RKO (cell line): ENCODE data around the gene SLC47A2.

Source experiments
- DNase-seq: peaks from one replicate; pipeline ENCODE4 v3.0.0-alpha.2; 2016; ENCODE audit warnings: low spot score

Gene SLC47A2

DNA sequence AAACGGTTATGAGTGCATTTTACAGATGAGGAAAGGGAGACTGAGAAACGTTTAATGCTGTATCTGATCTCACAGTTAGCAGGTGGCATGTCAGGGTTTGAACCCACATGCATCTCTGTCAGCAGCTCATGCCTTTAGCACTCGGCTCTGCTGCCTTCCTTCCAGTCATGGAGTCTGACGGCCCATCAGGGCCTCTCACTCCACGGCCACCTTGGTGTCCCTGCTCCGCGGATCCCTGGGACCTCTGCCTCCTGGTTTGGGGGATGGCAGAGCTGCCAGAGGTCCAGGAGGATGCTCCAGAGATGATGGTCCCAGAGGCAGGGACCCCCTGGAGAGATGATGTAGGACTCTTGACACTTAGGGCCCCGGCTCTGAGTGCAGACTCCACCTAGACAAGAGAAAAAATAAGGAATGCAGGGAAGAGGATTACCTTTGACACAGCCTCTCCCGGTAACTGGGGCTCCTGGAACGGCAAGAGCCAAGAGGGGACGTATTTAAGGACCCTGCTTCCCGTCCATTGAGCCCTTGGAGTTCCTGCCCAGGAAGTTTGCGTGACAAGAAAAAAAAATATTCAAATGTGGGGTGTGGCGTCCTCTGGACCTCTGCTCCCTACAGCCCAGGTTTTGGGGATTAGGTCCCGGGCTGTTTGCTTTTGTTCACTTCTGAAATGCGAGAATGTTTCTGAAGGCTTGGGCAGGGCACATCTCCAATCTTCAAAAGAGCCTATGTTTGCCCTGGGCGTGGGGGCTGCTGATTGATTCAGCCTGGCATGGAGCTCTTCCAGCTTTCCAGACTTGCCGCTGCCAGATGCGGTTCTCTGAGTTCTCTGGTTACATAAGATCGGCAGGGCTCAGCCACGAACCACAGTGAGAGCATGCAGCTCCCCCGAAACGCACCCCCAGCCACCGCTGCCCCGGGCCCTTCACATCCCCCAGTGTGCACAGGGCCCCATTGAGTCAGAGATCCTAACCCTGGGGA lies 31.7 kb upstream of the SLC47A2 start, which contains the start of gene ALDH3A1:
TSS of gene ALDH3A1 (minus strand) at position 470 of the 978 bp plus-strand sequence. CDS start 3,169 bp downstream, outside the sequence.
- no peak for DNase-seq

DNA sequence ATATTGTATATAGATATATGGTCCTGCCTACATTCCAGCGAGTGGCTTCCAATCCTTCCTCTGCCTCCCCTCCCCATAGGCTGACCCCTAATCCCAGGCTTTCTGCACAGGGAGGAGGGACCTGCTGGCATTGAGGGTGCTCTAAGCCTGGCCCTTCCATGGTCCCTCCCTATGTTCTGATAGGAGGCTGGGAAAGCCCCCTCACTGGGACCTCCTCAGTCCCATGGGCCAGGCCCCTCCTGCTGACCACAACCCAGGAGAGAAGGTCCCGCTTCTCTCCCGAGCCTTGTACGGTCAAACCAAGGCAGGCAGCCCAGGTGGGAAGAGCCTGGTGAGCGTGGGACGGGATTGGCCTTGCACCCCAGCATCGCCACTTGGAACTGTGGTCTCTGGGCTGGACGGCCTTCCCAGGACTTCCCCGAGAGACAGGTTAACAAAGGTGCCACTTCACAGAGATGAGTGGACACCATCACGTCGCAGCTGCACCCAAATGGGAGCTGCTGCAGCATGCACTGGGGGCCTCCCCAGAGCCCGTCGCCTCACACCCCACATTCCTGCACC lies 30.9 kb upstream of the SLC47A2 start:
- no peak for DNase-seq

DNA sequence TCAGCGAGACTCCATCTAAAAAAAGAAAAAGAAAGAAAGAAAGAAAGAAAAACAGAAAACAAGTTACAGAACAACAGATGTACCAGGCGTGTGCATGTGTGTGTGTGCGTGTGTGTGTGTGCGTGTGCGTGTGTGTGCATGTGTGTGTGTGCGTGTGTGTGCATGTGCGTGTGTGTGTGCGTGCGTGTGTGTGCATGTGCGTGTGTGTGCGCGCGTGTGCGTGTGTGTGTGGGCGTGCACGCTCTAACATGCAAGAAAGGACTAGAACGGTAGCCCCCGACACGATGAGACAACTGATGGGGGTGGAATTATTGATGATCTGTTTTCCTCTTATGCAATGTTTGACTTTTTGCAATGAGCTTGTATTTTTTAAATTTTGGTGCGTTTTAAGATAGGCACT lies 30.1 kb upstream of the SLC47A2 start:
- no peak for DNase-seq

DNA sequence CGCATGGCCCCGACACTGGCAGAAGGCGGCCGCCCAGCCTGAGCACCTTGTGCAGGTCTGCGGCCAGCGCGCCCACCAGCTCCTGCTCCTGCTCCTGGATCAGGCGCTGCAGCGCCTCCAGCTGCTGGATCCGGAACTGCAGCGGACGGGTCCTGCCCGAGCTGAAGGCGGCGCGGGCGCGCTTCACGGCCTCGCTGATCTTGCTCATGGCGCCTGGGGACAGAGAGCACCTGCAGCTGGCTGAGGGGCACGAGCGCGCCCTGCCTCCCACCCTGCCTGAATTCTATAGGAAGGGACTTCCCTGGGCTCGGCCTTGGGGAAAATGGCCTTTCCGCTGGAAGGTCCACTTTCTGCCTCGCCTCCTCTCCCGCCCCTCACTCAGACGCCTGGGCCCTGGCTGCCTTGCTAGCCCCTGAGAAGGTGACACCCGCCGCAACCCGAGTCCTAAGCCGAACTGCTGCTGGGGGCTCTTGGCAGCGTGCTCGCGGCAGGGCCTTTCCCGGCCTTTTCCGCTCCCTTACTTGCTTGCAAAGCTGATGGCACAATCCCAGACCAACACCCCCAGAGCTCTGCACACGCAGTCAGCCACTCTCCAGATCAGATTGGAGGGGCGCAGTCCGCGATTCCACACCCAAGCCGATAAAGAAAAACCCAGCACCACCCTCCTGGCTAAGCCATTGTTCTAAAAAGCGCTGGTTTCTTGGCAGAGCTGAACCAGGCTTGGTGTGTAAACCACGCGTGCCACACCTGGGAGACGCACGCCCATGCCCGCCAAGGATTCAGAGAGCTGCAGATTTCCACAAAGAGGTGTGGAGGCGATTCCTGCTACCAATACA lies 28.8 kb upstream of the SLC47A2 start:
- DNase-seq = no peak

DNA sequence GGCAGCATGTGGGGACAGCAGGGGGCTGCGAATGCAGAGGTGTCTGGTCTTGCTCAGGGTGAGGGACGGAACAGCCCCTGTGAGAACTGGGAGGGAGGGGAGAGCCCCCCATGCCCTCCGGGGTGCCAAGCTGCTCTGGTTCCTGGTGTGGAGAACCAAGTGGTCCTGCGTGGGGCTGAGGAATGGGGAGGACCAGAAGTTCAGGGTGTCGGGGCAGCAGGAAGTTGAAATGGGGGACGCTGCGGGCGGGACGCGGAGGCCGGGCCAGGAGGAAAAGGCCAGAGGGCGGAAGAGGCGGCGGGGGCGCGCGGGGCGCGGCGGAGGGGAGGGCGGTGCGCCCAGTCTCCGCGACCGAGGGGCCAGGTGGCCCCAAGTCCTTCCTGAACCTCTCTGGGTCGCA lies 28.1 kb upstream of the SLC47A2 start:
- DNase-seq = no peak

DNA sequence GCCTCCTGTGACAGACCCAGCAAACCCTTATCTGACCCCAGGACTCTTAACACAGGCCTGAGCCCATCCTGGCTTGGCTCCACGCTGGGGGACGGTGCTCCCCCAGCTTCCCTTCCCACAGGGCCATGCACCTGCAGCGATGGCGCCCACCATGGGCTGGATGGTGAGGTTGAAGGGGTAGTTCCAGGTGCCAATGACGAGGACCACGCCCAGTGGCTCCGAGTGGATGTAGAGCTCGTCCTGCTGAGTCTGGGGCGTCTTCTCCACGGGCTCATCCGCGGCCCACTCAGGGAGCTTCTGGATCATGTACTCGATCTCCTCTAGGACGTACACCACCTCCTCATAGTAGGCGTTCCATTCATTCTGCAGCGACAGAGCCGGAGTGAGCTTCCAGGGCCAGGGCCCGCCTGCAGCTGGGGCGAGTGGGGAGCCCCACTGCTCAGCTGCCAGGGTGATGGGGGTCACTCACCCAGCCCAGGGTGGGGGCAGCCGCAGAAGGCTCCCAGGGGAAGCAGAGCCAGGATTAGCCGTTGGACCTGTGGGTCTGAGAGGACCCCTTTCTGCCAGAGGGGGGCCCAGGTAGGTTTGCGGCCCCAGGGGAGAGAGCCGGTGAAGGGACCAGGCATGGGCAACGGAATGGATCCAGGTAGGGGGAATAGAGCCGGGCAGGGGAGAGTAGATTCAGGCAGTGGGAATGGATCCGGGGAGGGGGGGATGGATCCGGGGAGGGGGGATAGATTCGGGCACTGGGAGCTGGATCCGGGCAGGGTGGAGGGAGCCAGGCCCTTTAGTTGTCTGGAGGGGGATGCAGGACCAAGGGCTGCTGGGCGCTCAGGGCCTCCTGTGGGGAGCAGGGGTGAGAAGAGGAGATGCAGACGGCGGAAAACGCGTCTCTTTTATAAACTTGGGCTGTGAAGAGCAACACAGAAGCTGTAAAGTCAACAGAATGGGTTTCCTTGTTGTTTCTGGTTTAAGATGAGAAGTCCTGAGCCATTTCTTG lies 27.0 kb upstream of the SLC47A2 start:
- DNase-seq = no peak

DNA sequence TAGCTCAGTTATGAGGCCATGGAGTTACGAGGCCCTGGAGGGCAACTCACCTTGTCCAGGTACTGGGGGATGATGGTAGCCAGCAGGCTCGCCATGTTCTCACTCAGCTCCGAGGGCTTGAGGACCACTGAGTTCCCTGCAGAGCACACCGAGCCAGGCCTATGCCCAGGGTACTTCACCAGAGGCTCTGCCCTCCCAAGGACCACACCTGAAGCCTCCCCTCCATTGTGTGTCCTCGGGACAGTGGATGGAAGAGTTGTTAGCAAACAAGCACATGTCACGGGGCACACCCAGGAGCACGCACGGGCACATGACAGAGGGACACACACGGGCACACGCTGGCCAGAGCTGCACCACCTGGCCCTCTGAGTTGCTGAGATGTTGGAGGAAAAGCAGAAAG lies 26.1 kb upstream of the SLC47A2 start:
- DNase-seq = no peak

DNA sequence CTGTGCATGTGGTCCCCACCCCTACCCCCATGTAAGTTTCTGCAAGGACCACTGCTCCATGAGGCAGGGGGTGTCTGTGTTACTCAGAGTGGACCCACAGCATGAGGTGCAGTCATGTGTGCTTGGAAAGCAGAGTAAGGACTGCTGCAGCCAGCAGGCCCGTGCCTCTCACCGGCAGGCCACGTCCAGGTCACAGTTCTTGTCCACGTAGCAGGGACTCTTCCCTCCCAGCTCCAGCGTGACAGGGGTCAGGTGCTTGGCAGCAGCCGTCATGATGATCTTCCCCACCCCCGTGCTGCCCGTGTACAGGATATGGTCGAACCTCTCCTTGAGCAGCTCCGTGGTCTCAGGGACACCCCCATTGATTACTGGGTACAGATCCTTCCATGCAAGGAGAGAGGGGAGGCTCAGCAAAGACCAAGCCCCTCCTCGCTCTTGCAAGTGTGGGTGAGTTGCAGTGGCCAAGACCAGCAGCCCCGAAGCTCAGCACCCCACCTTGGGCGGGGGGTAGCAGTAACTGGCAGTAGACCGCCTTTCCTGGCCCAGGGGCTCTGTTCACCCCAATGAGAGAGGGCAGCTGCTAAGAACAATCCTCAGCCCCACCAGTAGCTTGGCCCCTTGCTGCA lies 25.6 kb upstream of the SLC47A2 start:
- DNase-seq = no peak

DNA sequence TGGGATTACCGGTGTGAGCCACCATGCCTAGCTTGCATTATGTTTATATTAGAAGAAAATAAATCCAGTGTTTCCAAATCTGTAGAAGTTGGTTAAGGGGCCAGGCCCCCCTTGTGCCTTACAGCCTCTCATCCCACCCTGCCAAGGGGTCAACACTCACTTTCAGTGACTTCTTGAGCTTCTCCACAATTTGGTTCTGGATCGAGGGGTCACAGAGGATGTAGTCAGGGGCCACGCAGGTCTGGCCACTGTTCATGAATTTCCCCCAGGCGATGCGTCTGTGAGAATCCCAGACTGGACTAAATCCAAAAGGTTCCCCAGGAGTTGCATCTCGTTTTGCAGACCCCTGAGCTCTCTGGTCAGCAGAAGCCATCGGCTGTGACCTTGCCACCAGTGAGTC lies 24.5 kb upstream of the SLC47A2 start:
- DNase-seq = no peak

DNA sequence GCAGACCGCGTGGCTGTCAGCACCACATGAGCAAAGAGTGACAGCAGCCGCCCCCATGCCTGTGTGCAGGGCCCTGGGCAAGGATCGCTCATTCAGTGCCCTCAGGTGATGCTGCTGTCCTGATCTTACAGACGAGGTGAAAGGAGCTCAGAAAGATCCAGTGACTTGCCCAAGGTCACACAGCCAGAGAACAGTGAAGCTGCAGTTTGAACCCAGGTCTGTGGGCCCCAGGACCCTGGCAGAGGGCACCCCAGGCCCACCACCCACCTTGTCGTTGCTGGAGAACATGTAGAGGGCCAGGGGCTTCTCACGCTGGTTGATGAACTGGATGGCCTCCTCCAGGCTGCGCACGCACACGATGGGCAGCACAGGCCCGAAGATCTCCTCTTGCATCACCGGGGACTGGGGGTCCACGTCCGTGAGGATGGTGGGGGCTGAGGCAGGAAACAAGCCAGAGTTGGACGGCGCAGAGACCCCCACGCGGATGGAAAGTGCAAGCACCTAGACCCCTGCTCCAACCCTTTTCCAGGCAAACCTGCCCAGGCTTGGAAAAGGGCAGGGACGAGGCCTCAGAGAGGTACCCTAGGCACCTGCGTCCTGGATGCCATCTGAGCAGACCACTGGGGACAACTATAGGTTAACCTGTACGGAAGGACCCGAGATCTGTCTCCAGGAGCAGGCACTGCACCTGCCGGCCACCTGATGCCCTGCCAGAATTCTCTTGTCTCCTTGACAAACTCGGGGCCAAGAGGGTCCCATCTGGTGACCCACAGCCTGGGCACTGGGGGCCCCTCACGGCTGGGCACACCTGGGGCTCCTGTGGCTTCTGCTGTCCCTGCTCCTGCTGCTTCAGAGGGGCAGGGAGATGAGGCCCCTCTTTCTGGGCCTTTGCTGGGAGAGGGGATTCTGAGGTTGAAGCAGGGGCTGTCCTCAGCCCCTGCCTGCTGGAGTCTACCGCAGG lies 23.1 kb upstream of the SLC47A2 start:
- DNase-seq = no peak

DNA sequence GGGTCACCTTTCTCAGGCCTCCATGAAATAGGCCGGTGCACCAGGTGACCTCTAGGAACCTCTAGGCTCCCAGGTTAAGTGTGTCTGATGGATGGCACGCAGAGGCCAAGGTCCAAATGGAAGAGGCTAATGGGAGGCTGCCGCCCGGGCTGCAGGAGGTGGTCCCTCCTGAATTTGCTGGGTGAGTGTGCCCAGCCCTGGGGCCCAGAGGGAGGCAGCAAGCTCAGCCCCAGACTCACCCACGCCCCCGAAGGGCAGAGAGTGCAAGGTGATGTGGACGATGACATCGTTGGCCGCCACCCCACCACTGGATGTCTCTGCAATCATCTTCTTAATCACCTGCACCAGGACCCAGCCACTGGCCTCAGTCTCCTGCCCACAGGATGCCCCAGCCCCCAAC lies 22.4 kb upstream of the SLC47A2 start:
- DNase-seq = no peak

DNA sequence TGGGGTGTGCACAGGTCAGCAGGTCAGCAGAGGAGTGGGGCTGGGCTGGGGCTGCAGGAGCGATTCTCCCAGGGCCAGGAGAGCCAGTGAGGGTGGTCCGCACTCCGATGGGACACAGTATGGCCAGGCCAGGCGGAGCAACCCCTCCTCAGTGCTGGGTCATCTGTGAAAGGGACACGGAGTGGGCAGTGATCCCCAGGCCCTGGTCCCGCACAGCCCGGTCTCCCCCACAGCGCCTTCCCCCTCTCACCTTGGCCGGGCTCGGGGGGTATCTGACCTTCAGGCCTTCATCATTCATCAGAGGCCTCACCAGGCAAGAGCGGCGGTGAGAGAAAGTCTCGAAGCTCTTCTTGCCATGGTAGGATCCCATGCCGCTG lies 21.7 kb upstream of the SLC47A2 start:
- no peak for DNase-seq

DNA sequence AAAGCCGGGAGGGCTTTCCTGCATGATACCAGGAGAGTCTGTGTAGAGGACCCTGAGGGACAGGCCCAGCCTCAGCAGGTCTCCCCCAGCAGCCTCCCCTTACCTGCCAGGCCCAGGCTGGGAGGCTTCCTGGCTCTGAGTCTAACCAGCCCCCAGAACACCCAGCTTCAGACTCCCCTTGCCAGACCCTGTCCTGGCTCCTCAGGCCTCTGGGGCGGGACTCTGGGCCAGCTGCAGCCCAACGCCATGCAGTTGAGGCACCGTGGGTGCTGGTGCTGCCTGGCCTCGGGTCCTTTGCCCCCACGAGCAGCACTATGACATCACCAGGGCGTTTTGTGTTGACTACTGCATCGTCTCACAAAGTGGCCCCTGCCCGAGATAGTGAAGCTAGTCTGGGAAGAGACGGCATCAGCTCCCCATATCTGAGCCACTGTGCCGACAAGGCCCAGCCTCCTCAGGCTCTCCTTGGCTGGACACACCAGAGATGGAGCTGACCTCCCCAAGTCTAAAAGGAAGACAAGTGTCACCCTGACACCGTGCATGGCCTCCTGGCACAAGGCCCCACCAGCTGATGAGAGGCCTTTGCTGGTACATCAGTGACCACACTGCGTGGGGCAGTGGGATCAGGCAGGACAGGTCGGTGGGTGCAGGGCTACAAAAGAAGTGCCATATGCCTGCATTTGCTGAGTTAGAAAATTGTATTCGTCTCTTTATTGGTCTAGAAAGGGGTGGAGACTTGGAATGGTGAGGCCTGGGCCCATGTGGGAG lies 21.1 kb upstream of the SLC47A2 start:
- no peak for DNase-seq

DNA sequence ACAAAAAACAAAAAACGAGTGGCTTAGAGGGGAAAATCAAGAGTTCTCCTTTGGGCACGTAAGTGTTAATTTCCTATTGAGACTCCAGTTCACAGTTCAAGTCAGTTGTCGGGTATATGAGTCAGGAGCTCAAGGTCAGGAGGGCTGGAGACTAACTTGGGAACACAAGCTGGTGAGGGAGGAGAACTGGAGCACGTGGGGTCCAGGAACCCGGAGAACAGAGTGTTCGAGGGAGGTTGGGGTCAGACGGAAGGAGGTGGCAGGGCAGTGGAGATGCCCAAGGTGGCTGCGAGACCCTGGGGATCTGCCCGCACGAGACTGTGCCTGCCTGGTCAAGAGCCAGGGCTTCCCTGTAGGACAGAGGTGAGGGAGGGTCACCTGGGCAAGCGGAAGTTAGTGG lies 19.7 kb upstream of the SLC47A2 start:
- DNase-seq = no peak

DNA sequence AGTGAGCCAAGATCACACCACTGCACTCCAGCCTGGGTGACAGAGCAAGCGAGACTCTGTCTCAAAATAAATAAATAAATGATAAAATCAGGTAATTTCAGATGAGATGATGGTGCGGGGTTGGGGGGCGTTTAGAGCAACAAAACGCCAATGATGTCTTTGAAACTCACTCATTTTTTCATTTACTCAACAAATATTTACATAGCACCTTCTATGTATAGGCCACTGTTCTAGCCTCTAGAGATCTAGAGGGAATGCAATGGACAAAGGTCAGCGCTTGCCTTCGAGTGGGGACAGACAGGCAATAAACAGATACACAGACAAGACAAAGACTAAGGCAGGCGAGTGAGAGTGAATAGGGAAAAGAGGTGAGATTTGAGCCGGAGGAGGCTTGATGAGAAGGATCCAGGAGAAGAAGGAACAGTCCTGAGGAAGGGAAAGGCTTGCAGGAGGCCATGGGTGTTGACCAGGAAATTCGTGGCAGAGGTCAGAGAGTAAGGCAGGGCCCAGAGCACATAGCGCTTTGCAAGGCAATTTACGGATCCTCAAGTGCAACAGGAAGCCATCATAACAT lies 17.7 kb upstream of the SLC47A2 start:
- DNase-seq = no peak

DNA sequence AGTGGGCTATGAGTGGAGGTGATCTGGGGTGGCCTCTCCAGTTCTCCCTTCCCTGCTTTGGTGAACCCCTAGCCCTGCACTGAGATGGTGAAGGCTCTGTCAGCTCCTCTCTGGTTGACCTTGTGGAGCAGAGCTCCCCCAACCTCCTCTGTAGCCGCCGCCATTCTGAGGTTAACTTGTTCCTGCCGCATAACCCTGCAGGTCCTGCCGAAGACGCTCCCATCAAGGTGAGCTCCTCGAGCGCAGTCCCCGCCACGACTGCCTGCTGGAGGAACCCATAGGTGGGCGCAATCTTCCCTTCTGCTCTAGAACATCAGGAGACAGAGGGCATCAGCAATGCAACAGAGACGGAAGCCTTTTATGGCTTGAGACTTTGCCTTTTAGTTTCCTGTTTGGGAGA lies 15.2 kb upstream of the SLC47A2 start:
- DNase-seq = no peak

DNA sequence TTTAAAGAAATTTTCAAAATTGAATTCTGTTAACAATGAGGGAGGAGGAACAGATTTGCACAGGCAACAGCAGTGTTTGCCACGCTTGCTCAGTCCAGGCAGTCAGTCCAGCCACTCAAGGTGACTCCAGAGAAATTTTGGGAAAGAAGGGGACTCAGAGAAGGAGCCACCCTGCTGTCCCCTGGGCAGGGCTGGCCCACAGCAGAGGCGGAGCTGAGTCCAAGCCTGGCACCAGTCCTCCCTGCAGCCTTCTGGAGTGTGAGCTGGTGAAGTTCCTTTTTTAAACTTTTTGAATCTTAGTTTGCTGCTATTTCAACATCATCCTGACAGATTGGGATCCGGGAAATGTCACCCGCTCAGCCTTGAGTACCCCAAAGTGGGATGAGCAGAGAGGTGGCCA lies 14.5 kb upstream of the SLC47A2 start:
- DNase-seq = no peak

DNA sequence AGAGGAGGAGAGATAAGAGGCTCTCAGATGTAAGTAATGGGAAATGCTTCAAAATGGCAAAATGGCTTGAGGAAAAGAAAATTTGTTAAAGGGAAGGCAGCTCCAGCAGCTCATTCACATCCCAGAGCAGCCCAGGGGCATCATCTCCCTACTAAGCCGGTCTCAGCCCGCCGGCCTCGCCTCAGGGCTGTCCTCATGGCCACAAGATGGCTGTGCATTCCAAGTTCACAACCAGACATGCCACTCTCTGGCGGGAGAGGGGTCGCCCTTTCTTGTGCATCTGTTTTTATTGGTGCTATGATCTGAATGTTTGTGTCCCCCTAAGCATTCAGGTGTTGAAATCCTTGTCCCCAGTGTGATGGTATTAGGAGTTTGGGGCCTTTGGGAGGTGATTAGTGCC lies 13.5 kb upstream of the SLC47A2 start:
- no peak for DNase-seq

DNA sequence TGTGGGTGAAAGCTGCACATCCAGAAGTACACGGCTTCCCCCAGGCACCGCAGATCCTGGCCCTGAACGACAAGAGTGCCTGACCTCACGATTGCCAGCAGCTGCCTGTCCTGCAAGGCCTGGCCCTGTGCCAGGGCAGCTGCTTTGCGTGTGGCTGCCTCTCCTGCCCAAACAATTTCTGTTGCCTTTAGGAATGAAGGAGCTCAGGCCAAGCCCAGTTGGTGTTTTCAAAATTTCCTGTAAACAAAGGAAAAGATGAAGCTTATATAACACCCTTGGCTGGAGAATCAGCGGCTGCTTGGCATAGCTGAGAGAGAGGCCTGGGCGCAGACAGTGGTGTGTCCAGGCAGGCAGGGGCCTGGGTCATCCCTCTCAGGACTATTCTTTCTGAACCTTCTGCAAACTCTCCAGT lies 11.7 kb upstream of the SLC47A2 start:
- no peak for DNase-seq
